HEK293 (cell line): Measurements from ENCODE around the gene SEMA4C.

Experiments used
- CTCF ChIA-PET: fragments of 350-600 bp; formaldehyde crosslinking; extraction: SDS; loops from one replicate; lab custom pipeline; 2021; ENCODE audit warnings: antibody characterized with exemption; lab: Yijun Ruan, JAX
- POLR2A ChIA-PET: fragments of 300-600 bp; formaldehyde crosslinking; extraction: SDS; loops from one replicate; lab custom pipeline; 2020; ENCODE audit warnings: antibody characterized with exemption, inconsistent platforms; lab: Yijun Ruan, JAX
- H3K27ac ChIP-seq: fragments of 200-500 bp; sonication (Bioruptor generic); 2 replicates; pipeline ENCODE4 v1.5.1; 2014; ENCODE audit warnings: low read depth, low read length, control low read depth, inconsistent platforms; ENCODE audit errors: extremely low read depth
- H3K36me3 ChIP-seq, 2 experiments: fragments of 200-500 bp in 1 of 2; sonication (Bioruptor generic) in 1 of 2; 1 replicate in 1 of 2; 2 replicates in 1 of 2; pipeline ENCODE4 v1.5.1; 2014 to 2017; ENCODE audit warnings: inconsistent platforms in 2 of 2, low read length in 2 of 2; ENCODE audit not compliant: control insufficient read depth in 2 of 2, insufficient read depth in 1 of 2
- H3K4me1 ChIP-seq: fragments of 200-500 bp; sonication (Bioruptor generic); 2 replicates; pipeline ENCODE4 v1.5.1; 2014; ENCODE audit warnings: mild to moderate bottlenecking, low read length, inconsistent platforms; ENCODE audit not compliant: control insufficient read depth, insufficient read depth
- H3K4me3 ChIP-seq: 2 replicates; pipeline ENCODE4 v1.5.1; 2011; ENCODE audit warnings: low read depth, mild to moderate bottlenecking, control low read depth, low read length, moderate library complexity
- H3K9me3 ChIP-seq: fragments of 200-500 bp; sonication (Bioruptor generic); 2 replicates; pipeline ENCODE4 v1.5.1; 2014; ENCODE audit warnings: low read depth, low read length, inconsistent platforms; ENCODE audit not compliant: control insufficient read depth, insufficient read depth
- AEBP2 ChIP-seq: fragments of 450-650 bp; formaldehyde crosslinking; IDR thresholded peaks from 2 replicates; pipeline ENCODE4 v1.5.1; 2016; ENCODE audit warnings: missing biosample characterization, missing genetic modification characterization, borderline replicate concordance
- FEZF1 ChIP-seq: fragments of 450-650 bp; formaldehyde crosslinking; IDR thresholded peaks from 2 replicates; pipeline ENCODE4 v1.5.1; 2016; ENCODE audit warnings: missing biosample characterization, missing genetic modification characterization
- GLIS1 ChIP-seq: fragments of 450-650 bp; formaldehyde crosslinking; IDR thresholded peaks from 2 replicates; pipeline ENCODE4 v1.5.1; 2016; ENCODE audit warnings: missing biosample characterization, missing genetic modification characterization
- MYNN ChIP-seq: fragments of 450-650 bp; formaldehyde crosslinking; IDR thresholded peaks from 2 replicates; pipeline ENCODE4 v1.5.1; 2016; ENCODE audit warnings: missing biosample characterization, missing genetic modification characterization, borderline replicate concordance
- REPIN1 ChIP-seq: fragments of 450-650 bp; formaldehyde crosslinking; IDR thresholded peaks from 2 replicates; pipeline ENCODE4 v1.5.1; 2017; ENCODE audit warnings: missing biosample characterization, missing genetic modification characterization, low read depth
- TCF7L2 ChIP-seq: IDR thresholded peaks from 2 replicates; pipeline ENCODE4 v1.6.1; 2011; ENCODE audit warnings: low read depth, mild to moderate bottlenecking, inconsistent platforms, low read length, moderate library complexity, borderline replicate concordance
- WT1 ChIP-seq: fragments of 450-650 bp; formaldehyde crosslinking; IDR thresholded peaks from 2 replicates; pipeline ENCODE4 v1.5.1; 2016; ENCODE audit warnings: missing biosample characterization, missing genetic modification characterization
- ZBTB8A ChIP-seq: fragments of 450-650 bp; formaldehyde crosslinking; IDR thresholded peaks from 2 replicates; pipeline ENCODE4 v1.5.1; 2016; ENCODE audit warnings: missing biosample characterization, missing genetic modification characterization
- ZFP41 ChIP-seq: fragments of 450-650 bp; formaldehyde crosslinking; IDR thresholded peaks from 2 replicates; pipeline ENCODE4 v1.5.1; 2016; ENCODE audit warnings: missing biosample characterization, missing genetic modification characterization, borderline replicate concordance
- ZNF133 ChIP-seq: fragments of 450-650 bp; formaldehyde crosslinking; IDR thresholded peaks from 2 replicates; pipeline ENCODE4 v1.5.1; 2016; ENCODE audit warnings: missing biosample characterization, missing genetic modification characterization
- ZNF155 ChIP-seq: fragments of 450-650 bp; formaldehyde crosslinking; IDR thresholded peaks from 2 replicates; pipeline ENCODE4 v1.5.1; 2016; ENCODE audit warnings: missing biosample characterization, missing genetic modification characterization
- ZNF169 ChIP-seq: fragments of 450-650 bp; formaldehyde crosslinking; IDR thresholded peaks from 2 replicates; pipeline ENCODE4 v1.5.1; 2016; ENCODE audit warnings: missing biosample characterization, missing genetic modification characterization
- ZNF274 ChIP-seq, 2 experiments: fragments of 200-500 bp in 1 of 2; fragments of 450-650 bp in 1 of 2; sonication (Bioruptor generic) in 1 of 2; formaldehyde crosslinking in 1 of 2; IDR thresholded peaks; 2 replicates each; pipeline versions ENCODE4 v1.5.1 to v1.6.1; 2014 to 2016; ENCODE audit warnings: borderline replicate concordance in 1 of 2, inconsistent platforms in 1 of 2, low read length in 1 of 2, missing biosample characterization in 1 of 2, missing genetic modification characterization in 1 of 2
- ZNF335 ChIP-seq: fragments of 450-650 bp; formaldehyde crosslinking; conservative IDR thresholded peaks from 2 replicates; pipeline ENCODE4 v1.5.1; 2016; ENCODE audit warnings: missing biosample characterization, missing genetic modification characterization
- ZNF555 ChIP-seq: fragments of 450-650 bp; formaldehyde crosslinking; conservative IDR thresholded peaks from 2 replicates; pipeline ENCODE4 v1.5.1; 2017; ENCODE audit warnings: missing biosample characterization, mild to moderate bottlenecking, missing genetic modification characterization, inconsistent platforms
- ZNF623 ChIP-seq: fragments of 450-650 bp; formaldehyde crosslinking; IDR thresholded peaks from 2 replicates; pipeline ENCODE4 v1.5.1; 2016; ENCODE audit warnings: missing biosample characterization, missing genetic modification characterization
- ZNF658 ChIP-seq: fragments of 450-650 bp; formaldehyde crosslinking; IDR thresholded peaks from 2 replicates; pipeline ENCODE4; 2016; ENCODE audit warnings: missing biosample characterization, missing genetic modification characterization
- ZNF791 ChIP-seq: fragments of 450-650 bp; formaldehyde crosslinking; IDR thresholded peaks from 2 replicates; pipeline ENCODE4 v1.5.1; 2016; ENCODE audit warnings: missing biosample characterization, missing genetic modification characterization
- TF ChIP-seq, protein P1 (sequence below): fragments of 450-650 bp; formaldehyde crosslinking; IDR thresholded peaks from 2 replicates; pipeline ENCODE4 v1.5.1; 2016; ENCODE audit warnings: missing biosample characterization, missing genetic modification characterization
- TF ChIP-seq, protein P2 (sequence below): fragments of 450-650 bp; formaldehyde crosslinking; IDR thresholded peaks from 2 replicates; pipeline ENCODE4 v1.5.1; 2016; ENCODE audit warnings: missing biosample characterization, missing genetic modification characterization
- TF ChIP-seq, protein P3 (sequence below): fragments of 450-650 bp; formaldehyde crosslinking; IDR thresholded peaks from 2 replicates; pipeline ENCODE4 v1.5.1; 2016; ENCODE audit warnings: missing biosample characterization, missing genetic modification characterization

Gene SEMA4C

GRCh38 chr2:96810783-96811192, 59.1 kb downstream of the SEMA4C start:
- POLR2A ChIA-PET: interaction anchor here (0.6 kb wide), 1 partner anchor 530 kb away, joined by 3 read pairs; no protein-coding TSS in a partner anchor
- no peak overlapping the region for H3K4me3 ChIP-seq
- no peaks in the 10 kb centered on the region; the same call in 1 of the 2 replicates for H3K4me1 ChIP-seq
- TF ChIP-seq, protein P1, sequence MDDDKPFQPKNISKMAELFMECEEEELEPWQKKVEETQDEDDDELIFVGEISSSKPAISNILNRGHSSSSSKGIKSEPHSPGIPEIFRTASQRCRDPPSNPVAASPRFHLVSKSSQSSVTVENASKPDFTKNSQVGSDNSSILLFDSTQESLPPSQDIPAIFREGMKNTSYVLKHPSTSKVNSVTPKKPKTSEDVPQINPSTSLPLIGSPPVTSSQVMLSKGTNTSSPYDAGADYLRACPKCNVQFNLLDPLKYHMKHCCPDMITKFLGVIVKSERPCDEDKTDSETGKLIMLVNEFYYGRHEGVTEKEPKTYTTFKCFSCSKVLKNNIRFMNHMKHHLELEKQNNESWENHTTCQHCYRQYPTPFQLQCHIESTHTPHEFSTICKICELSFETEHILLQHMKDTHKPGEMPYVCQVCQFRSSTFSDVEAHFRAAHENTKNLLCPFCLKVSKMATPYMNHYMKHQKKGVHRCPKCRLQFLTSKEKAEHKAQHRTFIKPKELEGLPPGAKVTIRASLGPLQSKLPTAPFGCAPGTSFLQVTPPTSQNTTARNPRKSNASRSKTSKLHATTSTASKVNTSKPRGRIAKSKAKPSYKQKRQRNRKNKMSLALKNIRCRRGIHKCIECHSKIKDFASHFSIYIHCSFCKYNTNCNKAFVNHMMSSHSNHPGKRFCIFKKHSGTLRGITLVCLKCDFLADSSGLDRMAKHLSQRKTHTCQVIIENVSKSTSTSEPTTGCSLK (tag by site-specific recombination): no peak
- TF ChIP-seq ZFP41 (no peak), TCF7L2 (no peak), REPIN1 (tag by site-specific recombination) (no peak), AEBP2 (tag by site-specific recombination) (no peak), ZNF658 (no peak), ZNF133 (tag by site-specific recombination) (no peak), GLIS1 (tag by site-specific recombination) (no peak), ZNF555 (tag by site-specific recombination) (no peak), WT1 (tag by site-specific recombination) (no peak)
- TF ChIP-seq, protein P2, sequence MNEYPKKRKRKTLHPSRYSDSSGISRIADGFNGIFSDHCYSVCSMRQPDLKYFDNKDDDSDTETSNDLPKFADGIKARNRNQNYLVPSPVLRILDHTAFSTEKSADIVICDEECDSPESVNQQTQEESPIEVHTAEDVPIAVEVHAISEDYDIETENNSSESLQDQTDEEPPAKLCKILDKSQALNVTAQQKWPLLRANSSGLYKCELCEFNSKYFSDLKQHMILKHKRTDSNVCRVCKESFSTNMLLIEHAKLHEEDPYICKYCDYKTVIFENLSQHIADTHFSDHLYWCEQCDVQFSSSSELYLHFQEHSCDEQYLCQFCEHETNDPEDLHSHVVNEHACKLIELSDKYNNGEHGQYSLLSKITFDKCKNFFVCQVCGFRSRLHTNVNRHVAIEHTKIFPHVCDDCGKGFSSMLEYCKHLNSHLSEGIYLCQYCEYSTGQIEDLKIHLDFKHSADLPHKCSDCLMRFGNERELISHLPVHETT (tag by site-specific recombination): no peak
- TF ChIP-seq, all 188 proteins: peak for 0
- H3K36me3 ChIP-seq: peaks cover 0 to 46% of the 10 kb centered on the region in 2 experiments; a peak in 2 of 3 replicates
- CTCF ChIA-PET: no interaction called here
- H3K27ac ChIP-seq: no peak overlapping the region
- no peaks in the 10 kb centered on the region for H3K9me3 ChIP-seq

- TF ChIP-seq ZNF155 (tag by site-specific recombination) (no peak), ZNF623 (no peak), ZNF169 (no peak), FEZF1 (tag by site-specific recombination) (no peak), ZNF274 (IDR thresholded peaks at IDR 0.05; ENCODE audit: low read length) (no peak), ZNF274 (tag by site-specific recombination; IDR thresholded peaks at IDR 0.05; ENCODE audit: borderline replicate concordance) (no peak), ZBTB8A (tag by site-specific recombination) (no peak), ZNF335 (tag by site-specific recombination) (no peak), ZNF791 (tag by site-specific recombination) (no peak), MYNN (no peak)
- TF ChIP-seq, protein P3, sequence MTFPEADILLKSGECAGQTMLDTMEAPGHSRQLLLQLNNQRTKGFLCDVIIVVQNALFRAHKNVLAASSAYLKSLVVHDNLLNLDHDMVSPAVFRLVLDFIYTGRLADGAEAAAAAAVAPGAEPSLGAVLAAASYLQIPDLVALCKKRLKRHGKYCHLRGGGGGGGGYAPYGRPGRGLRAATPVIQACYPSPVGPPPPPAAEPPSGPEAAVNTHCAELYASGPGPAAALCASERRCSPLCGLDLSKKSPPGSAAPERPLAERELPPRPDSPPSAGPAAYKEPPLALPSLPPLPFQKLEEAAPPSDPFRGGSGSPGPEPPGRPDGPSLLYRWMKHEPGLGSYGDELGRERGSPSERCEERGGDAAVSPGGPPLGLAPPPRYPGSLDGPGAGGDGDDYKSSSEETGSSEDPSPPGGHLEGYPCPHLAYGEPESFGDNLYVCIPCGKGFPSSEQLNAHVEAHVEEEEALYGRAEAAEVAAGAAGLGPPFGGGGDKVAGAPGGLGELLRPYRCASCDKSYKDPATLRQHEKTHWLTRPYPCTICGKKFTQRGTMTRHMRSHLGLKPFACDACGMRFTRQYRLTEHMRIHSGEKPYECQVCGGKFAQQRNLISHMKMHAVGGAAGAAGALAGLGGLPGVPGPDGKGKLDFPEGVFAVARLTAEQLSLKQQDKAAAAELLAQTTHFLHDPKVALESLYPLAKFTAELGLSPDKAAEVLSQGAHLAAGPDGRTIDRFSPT (tag by site-specific recombination): no peak
- H3K9me3 ChIP-seq: no peaks in the 10 kb centered on the region
- H3K4me3 ChIP-seq: no peak overlapping the region
- H3K27ac ChIP-seq: no peak overlapping the region
- H3K4me1 ChIP-seq: no peaks in the 10 kb centered on the region
- ChIA-PET POLR2A (interaction anchor here (0.6 kb wide), 1 partner anchor 94 kb away, joined by 3 read pairs; no protein-coding TSS in a partner anchor), CTCF (interaction anchor here (0.7 kb wide), 1 partner anchor 58 kb away, joined by 3 read pairs; no protein-coding TSS in a partner anchor)
- H3K36me3 ChIP-seq: peaks cover 0 to 46% of the 10 kb centered on the region in 2 experiments; a peak in 2 of 3 replicates
Measured at GRCh38 chr2:96809951-96810782, 59.7 kb downstream of the SEMA4C start.
